SK-N-SH treated with all-trans-retinoic acid at 6 μM for 48 hours (cell line): ENCODE data around the gene GNG13.

Experiments used
- ATAC-seq: fragments of 200-7000 bp; cut with Tn5 transposase; 3 replicates; pipeline ENCODE4 v1.9.1; 2020; ENCODE audit warnings: mild to moderate bottlenecking, moderate library complexity
- ARNTL ChIP-seq: fragments of 450-650 bp; formaldehyde crosslinking; IDR thresholded peaks from 2 replicates; pipeline ENCODE4 v1.5.0; 2020; ENCODE audit warnings: low read depth, mild to moderate bottlenecking, moderate library complexity, borderline replicate concordance
- CSDC2 ChIP-seq: fragments of 250-450 bp; sonication (Bioruptor Pico); IDR thresholded peaks from 2 replicates; pipeline ENCODE4 v1.5.0; 2020; ENCODE audit warnings: mild to moderate bottlenecking, moderate library complexity
- ESRRG ChIP-seq: fragments of 250-450 bp; sonication (Bioruptor Pico); IDR thresholded peaks from 2 replicates; pipeline ENCODE4 v1.6.1; 2021; ENCODE audit warnings: mild to moderate bottlenecking
- GLIS3 ChIP-seq: fragments of 250-450 bp; sonication (Bioruptor Pico); IDR thresholded peaks from 2 replicates; pipeline ENCODE4 v1.5.0; 2020; ENCODE audit warnings: mild to moderate bottlenecking, moderate library complexity
- OSR1 ChIP-seq: fragments of 250-450 bp; sonication (Bioruptor Pico); IDR thresholded peaks from 2 replicates; pipeline ENCODE4 v1.8.0; 2022; ENCODE audit warnings: moderate library complexity, mild to moderate bottlenecking, inconsistent platforms
- PPARA ChIP-seq: fragments of 250-450 bp; sonication (Bioruptor Pico); IDR thresholded peaks from 2 replicates; pipeline ENCODE4 v1.5.0; 2020; ENCODE audit warnings: mild to moderate bottlenecking, borderline replicate concordance
- RARB ChIP-seq: fragments of 250-450 bp; sonication (Bioruptor Pico); IDR thresholded peaks from 2 replicates; pipeline ENCODE4 v1.8.0; 2021; ENCODE audit warnings: mild to moderate bottlenecking, moderate library complexity
- SNAI2 ChIP-seq: fragments of 250-450 bp; sonication (Bioruptor Pico); IDR thresholded peaks from 2 replicates; pipeline ENCODE4 v1.5.0; 2020; ENCODE audit warnings: mild to moderate bottlenecking, moderate library complexity
- TCF4 ChIP-seq: fragments of 250-450 bp; sonication (Bioruptor Pico); IDR thresholded peaks from 2 replicates; pipeline ENCODE4 v1.8.0; 2021; ENCODE audit warnings: mild to moderate bottlenecking, moderate library complexity, borderline replicate concordance
- TOX ChIP-seq: fragments of 250-450 bp; sonication (Bioruptor Pico); IDR thresholded peaks from 2 replicates; pipeline ENCODE4 v1.8.0; 2021; ENCODE audit warnings: mild to moderate bottlenecking, moderate library complexity, borderline replicate concordance
- ZFP3 ChIP-seq: fragments of 250-450 bp; sonication (Bioruptor Pico); IDR thresholded peaks from 2 replicates; pipeline ENCODE4 v1.5.0; 2020; ENCODE audit warnings: mild to moderate bottlenecking, moderate library complexity
- ZFP30 ChIP-seq: fragments of 450-650 bp; formaldehyde crosslinking; IDR thresholded peaks from 2 replicates; pipeline ENCODE4 v1.5.0; 2022; ENCODE audit warnings: mild to moderate bottlenecking, moderate library complexity
- ZNF565 ChIP-seq: fragments of 450-650 bp; formaldehyde crosslinking; conservative IDR thresholded peaks from 2 replicates; pipeline ENCODE4 v1.5.0; 2020; ENCODE audit warnings: low read depth, mild to moderate bottlenecking, moderate library complexity
- ZNF70 ChIP-seq: fragments of 450-650 bp; formaldehyde crosslinking; IDR thresholded peaks from 2 replicates; pipeline ENCODE4 v1.5.0; 2020; ENCODE audit warnings: mild to moderate bottlenecking, moderate library complexity
- ZNF8 ChIP-seq: fragments of 450-650 bp; formaldehyde crosslinking; IDR thresholded peaks from 2 replicates; pipeline ENCODE4 v1.5.0; 2020; ENCODE audit warnings: mild to moderate bottlenecking, moderate library complexity
- TF ChIP-seq, protein P1 (sequence below): fragments of 250-450 bp; sonication (Bioruptor Pico); IDR thresholded peaks from 2 replicates; pipeline ENCODE4 v1.5.1; 2021; ENCODE audit warnings: mild to moderate bottlenecking, moderate library complexity
- TF ChIP-seq, protein P2 (sequence below): fragments of 250-450 bp; sonication (Bioruptor Pico); IDR thresholded peaks from 2 replicates; pipeline ENCODE4 v1.5.1; 2020; ENCODE audit warnings: low read depth, mild to moderate bottlenecking, moderate library complexity
- TF ChIP-seq, protein P3 (sequence below): fragments of 250-450 bp; sonication (Bioruptor Pico); IDR thresholded peaks from 2 replicates; pipeline ENCODE4 v1.8.0; 2021; ENCODE audit warnings: low read depth, mild to moderate bottlenecking, moderate library complexity, borderline replicate concordance
- TF ChIP-seq, protein P4 (sequence below): fragments of 250-450 bp; sonication (Bioruptor Pico); IDR thresholded peaks from 2 replicates; pipeline ENCODE4 v1.8.0; 2020; ENCODE audit warnings: mild to moderate bottlenecking, moderate library complexity, borderline replicate concordance
- TF ChIP-seq, protein P5 (sequence below): fragments of 250-450 bp; sonication (Bioruptor Pico); IDR thresholded peaks from 2 replicates; pipeline ENCODE4 v1.5.0; 2020; ENCODE audit warnings: mild to moderate bottlenecking, moderate library complexity

The GNG13 gene

DNA sequence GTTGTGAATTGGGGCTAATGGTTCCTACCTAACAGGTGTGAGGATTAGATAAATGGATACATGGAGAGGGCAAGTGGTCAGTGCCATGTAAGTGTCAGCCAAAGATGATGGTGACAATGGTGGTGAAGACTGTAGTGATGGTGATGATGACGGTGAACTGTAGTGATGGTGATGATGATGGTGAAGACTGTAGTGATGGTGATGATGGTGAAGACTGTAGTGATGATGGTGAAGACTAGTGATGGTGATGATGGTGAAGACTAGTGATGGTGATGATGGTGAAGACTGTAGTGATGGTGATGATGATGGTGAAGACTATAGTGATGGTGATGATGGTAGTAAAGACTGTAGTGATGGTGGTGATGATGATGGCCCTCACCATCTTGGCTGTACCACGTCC, 18.1 kb upstream of the GNG13 start:
- TF ChIP-seq TOX (CRISPR knock-in tag), result no peak
- no peak for TF ChIP-seq CSDC2 (CRISPR knock-in tag)
- ATAC-seq, result no peak

DNA sequence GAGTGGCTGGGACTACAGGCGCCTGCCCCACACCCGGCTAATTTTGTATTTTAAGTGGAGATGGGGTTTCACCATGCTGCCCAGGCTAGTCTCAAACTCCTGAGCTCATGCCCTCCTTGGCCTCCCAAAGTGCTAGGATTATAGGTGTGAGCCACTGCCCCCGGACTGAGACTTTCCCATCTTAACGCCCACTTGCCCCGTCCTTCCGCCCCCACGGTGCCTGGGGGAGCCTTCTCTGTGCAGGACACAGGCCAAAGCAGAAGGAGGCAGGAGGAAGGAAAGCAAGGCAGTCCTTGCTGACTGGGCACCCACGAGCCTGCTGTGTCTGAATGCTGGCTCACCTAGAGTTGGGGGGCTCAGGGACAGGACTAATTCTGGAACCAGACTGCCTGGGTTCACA, 17.6 kb upstream of the GNG13 start:
- TF ChIP-seq TOX (CRISPR knock-in tag) (no peak), ESRRG (CRISPR knock-in tag) (no peak), ARNTL (CRISPR knock-in tag) (no peak), RARB (CRISPR knock-in tag) (no peak), ZNF8 (CRISPR knock-in tag) (no peak), GLIS3 (CRISPR knock-in tag) (no peak), ZNF70 (CRISPR knock-in tag) (no peak), ZFP30 (no peak), PPARA (no peak), SNAI2 (no peak), ZFP3 (CRISPR knock-in tag) (no peak), CSDC2 (CRISPR knock-in tag) (no peak), OSR1 (CRISPR knock-in tag) (no peak), ZNF565 (CRISPR knock-in tag) (no peak), TCF4 (CRISPR knock-in tag) (no peak)
- TF ChIP-seq, protein P1, sequence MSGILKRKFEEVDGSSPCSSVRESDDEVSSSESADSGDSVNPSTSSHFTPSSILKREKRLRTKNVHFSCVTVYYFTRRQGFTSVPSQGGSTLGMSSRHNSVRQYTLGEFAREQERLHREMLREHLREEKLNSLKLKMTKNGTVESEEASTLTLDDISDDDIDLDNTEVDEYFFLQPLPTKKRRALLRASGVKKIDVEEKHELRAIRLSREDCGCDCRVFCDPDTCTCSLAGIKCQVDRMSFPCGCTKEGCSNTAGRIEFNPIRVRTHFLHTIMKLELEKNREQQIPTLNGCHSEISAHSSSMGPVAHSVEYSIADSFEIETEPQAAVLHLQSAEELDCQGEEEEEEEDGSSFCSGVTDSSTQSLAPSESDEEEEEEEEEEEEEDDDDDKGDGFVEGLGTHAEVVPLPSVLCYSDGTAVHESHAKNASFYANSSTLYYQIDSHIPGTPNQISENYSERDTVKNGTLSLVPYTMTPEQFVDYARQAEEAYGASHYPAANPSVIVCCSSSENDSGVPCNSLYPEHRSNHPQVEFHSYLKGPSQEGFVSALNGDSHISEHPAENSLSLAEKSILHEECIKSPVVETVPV (CRISPR knock-in tag), result no peak
- TF ChIP-seq, protein P2, sequence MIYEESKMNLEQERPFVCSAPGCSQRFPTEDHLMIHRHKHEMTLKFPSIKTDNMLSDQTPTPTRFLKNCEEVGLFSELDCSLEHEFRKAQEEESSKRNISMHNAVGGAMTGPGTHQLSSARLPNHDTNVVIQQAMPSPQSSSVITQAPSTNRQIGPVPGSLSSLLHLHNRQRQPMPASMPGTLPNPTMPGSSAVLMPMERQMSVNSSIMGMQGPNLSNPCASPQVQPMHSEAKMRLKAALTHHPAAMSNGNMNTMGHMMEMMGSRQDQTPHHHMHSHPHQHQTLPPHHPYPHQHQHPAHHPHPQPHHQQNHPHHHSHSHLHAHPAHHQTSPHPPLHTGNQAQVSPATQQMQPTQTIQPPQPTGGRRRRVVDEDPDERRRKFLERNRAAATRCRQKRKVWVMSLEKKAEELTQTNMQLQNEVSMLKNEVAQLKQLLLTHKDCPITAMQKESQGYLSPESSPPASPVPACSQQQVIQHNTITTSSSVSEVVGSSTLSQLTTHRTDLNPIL, result no peak
- TF ChIP-seq, protein P3, sequence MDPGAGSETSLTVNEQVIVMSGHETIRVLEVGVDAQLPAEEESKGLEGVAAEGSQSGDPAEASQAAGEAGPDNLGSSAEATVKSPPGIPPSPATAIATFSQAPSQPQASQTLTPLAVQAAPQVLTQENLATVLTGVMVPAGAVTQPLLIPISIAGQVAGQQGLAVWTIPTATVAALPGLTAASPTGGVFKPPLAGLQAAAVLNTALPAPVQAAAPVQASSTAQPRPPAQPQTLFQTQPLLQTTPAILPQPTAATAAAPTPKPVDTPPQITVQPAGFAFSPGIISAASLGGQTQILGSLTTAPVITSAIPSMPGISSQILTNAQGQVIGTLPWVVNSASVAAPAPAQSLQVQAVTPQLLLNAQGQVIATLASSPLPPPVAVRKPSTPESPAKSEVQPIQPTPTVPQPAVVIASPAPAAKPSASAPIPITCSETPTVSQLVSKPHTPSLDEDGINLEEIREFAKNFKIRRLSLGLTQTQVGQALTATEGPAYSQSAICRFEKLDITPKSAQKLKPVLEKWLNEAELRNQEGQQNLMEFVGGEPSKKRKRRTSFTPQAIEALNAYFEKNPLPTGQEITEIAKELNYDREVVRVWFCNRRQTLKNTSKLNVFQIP, result no peak
- TF ChIP-seq, protein P4, sequence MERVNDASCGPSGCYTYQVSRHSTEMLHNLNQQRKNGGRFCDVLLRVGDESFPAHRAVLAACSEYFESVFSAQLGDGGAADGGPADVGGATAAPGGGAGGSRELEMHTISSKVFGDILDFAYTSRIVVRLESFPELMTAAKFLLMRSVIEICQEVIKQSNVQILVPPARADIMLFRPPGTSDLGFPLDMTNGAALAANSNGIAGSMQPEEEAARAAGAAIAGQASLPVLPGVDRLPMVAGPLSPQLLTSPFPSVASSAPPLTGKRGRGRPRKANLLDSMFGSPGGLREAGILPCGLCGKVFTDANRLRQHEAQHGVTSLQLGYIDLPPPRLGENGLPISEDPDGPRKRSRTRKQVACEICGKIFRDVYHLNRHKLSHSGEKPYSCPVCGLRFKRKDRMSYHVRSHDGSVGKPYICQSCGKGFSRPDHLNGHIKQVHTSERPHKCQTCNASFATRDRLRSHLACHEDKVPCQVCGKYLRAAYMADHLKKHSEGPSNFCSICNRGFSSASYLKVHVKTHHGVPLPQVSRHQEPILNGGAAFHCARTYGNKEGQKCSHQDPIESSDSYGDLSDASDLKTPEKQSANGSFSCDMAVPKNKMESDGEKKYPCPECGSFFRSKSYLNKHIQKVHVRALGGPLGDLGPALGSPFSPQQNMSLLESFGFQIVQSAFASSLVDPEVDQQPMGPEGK, result no peak
- TF ChIP-seq, protein P5, sequence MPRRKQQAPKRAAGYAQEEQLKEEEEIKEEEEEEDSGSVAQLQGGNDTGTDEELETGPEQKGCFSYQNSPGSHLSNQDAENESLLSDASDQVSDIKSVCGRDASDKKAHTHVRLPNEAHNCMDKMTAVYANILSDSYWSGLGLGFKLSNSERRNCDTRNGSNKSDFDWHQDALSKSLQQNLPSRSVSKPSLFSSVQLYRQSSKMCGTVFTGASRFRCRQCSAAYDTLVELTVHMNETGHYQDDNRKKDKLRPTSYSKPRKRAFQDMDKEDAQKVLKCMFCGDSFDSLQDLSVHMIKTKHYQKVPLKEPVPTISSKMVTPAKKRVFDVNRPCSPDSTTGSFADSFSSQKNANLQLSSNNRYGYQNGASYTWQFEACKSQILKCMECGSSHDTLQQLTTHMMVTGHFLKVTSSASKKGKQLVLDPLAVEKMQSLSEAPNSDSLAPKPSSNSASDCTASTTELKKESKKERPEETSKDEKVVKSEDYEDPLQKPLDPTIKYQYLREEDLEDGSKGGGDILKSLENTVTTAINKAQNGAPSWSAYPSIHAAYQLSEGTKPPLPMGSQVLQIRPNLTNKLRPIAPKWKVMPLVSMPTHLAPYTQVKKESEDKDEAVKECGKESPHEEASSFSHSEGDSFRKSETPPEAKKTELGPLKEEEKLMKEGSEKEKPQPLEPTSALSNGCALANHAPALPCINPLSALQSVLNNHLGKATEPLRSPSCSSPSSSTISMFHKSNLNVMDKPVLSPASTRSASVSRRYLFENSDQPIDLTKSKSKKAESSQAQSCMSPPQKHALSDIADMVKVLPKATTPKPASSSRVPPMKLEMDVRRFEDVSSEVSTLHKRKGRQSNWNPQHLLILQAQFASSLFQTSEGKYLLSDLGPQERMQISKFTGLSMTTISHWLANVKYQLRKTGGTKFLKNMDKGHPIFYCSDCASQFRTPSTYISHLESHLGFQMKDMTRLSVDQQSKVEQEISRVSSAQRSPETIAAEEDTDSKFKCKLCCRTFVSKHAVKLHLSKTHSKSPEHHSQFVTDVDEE (CRISPR knock-in tag), result no peak
- ATAC-seq, result no peak

DNA sequence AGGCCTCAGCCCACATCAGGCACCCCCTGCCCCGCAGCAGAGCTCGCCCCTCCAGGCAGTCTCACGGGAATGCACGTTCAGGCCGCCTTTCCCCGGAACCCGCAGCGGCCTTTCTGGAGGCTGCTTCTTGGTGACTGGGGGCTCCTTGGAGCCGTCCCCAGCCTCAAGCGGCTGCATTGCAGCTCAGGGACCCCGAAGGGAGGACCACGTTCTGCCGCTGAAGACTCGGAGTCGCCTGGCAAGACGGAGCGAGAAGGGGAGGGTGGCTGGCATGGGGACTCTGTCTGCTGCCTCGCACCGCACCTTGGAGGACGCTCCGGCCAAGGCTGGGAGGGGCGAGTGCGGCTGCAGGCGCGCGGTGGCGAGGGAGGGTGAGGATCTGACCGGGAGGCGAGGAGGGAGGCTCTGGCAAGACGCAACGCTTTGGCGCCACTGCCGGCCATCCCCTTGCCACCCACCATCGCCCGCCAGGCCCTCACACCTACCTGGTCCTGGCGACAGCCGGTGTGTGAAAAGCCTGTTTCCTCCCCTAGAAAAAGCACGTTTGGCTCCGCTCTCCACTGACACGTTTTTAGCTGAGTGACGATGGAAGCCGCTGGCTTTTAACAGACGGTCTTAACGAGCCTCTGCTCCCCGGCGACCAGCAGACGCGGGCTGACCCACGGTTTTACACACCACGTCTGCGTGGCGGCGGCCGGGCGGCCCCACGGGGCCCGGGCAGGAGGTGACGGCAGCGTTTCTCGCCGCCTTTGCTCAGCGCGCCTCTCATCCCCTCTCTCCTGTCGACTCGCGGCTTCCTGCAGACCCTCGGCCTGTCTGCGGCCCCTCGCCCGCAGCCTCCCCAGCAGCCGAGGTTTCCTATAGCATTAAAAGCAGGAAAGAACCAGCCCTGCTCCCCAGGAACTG, 16.7 kb upstream of the GNG13 start:
- TF ChIP-seq, protein P1 (CRISPR knock-in tag), result no peak
- no peak for TF ChIP-seq RARB (CRISPR knock-in tag)
- TF ChIP-seq ZFP30, result no peak
- TF ChIP-seq, all 23 proteins: peak for 0
- ATAC-seq, result no peak
